ENCODE results near the gene MAPKAP1.

GRCh38 chr9:125591245-125591644, 115.8 kb downstream of the MAPKAP1 start:
- TF ChIP-seq POLR2AphosphoS5 (IDR thresholded peaks at IDR 0.05; ENCODE audit: low read depth, low read length) = no peak
- TF ChIP-seq TAF1 (IDR thresholded peaks at IDR 0.05; ENCODE audit: borderline replicate concordance, low read depth, low read length) = no peak
